Common myeloid progenitor, CD34-positive (primary cell): ENCODE data around the gene NPAT.

ENCODE experiments used
- CTCF ChIA-PET: fragments of 350-600 bp; sonication (Branson Sonifier 250); formaldehyde crosslinking; loops from one replicate; lab custom pipeline; 2021; ENCODE audit warnings: antibody characterized with exemption; lab: Charles Lee
- POLR2A ChIA-PET: fragments of 350-600 bp; sonication (Branson Sonifier 250); formaldehyde crosslinking; loops from one replicate; lab custom pipeline; 2021; ENCODE audit warnings: antibody characterized with exemption; lab: Charles Lee
- DNase-seq, 3 donors: peaks; one replicate each; pipeline versions ENCODE4 v3.0.0 to v3.0.0-alpha.2; 2013
- H3K27ac ChIP-seq, 2 experiments: 1 replicate in 1 of 2; 2 replicates in 1 of 2; pipeline ENCODE4 v1.7.0; 2013; ENCODE audit warnings: inconsistent platforms in 2 of 2, low read length in 2 of 2, mild to moderate bottlenecking in 2 of 2, low read depth in 1 of 2, moderate library complexity in 1 of 2; ENCODE audit not compliant: severe bottlenecking in 2 of 2, insufficient read depth in 1 of 2, poor library complexity in 1 of 2
- H3K27me3 ChIP-seq, 5 experiments: replicated peaks in 2 of 5; 1 replicate in 3 of 5; 2 replicates in 2 of 5; pipeline versions ENCODE4 v1.6.1 to v1.7.0; 2013; ENCODE audit warnings: low read length in 4 of 5, mild to moderate bottlenecking in 2 of 5, moderate library complexity in 2 of 5, inconsistent platforms in 1 of 5; ENCODE audit not compliant: insufficient read depth in 5 of 5, control insufficient read depth in 4 of 5
- H3K36me3 ChIP-seq, 4 experiments: 1 replicate in 2 of 4; 2 replicates in 2 of 4; pipeline versions ENCODE4 v1.6.1 to v1.7.0; 2013; ENCODE audit warnings: low read length in 3 of 4, control low read depth in 1 of 4, mild to moderate bottlenecking in 1 of 4; ENCODE audit not compliant: control insufficient read depth in 4 of 4, insufficient read depth in 4 of 4
- H3K4me1 ChIP-seq, 4 experiments: 1 replicate in 3 of 4; 2 replicates in 1 of 4; pipeline versions ENCODE4 v1.6.1 to v1.7.1; 2013; ENCODE audit warnings: low read length in 3 of 4, mild to moderate bottlenecking in 3 of 4, control low read depth in 1 of 4, inconsistent platforms in 1 of 4, moderate library complexity in 1 of 4; ENCODE audit not compliant: control insufficient read depth in 4 of 4, insufficient read depth in 4 of 4; ENCODE audit errors: control extremely low read depth in 1 of 4
- H3K4me3 ChIP-seq, 7 experiments: 1 replicate in 4 of 7; 2 replicates in 3 of 7; pipeline versions ENCODE4 v1.5.1 to v1.7.0; 2013; ENCODE audit warnings: mild to moderate bottlenecking in 7 of 7, low read length in 6 of 7, moderate library complexity in 6 of 7, inconsistent platforms in 2 of 7, low read depth in 2 of 7, control low read depth in 1 of 7; ENCODE audit not compliant: insufficient read depth in 4 of 7, control insufficient read depth in 1 of 7; ENCODE audit errors: extremely low read depth in 1 of 7
- H3K9me3 ChIP-seq, 5 experiments: 1 replicate in 4 of 5; 2 replicates in 1 of 5; pipeline versions ENCODE4 v1.6.1 to v1.7.1; 2013; ENCODE audit warnings: low read length in 4 of 5, mild to moderate bottlenecking in 2 of 5, inconsistent platforms in 1 of 5, low read depth in 1 of 5, moderate library complexity in 1 of 5; ENCODE audit not compliant: control insufficient read depth in 4 of 5, insufficient read depth in 2 of 5; ENCODE audit errors: control extremely low read depth in 1 of 5
- WGBS: methylation state at CpG from one replicate; pipeline ENCODE4 v1.1.5; 2013; ENCODE audit not compliant: insufficient coverage; 5-methylcytosine and 5-hydroxymethylcytosine counted together

NPAT gene

DNA sequence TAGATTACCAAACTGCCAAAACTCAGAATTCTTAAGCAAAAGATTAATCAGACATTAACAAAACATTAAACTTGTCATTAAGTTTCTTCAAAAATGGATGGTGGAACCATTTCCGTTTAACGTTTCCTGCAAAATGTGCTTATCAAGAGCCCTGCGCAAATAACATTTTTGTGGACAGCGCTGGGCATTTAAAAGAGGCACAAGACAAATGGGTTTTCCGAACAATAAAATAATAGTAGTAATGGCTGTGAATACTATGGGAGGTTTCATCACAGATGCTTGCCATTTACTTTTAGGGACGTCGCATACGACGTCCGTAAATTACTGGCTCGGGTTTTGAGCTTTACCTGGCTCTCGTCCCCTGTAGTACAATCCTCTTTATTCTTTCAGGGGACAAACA is 1.1 kb downstream of the NPAT start:
- no peaks in the 10 kb centered on the region for H3K27me3 ChIP-seq
- H3K4me1 ChIP-seq, result peaks cover 25 to 58% (median 49%) of the 10 kb centered on the region in 4 experiments
- H3K4me3 ChIP-seq, result peak overlapping the region in 6 of 7 experiments; percentile 82 to 98 (median 92)
- peak; percentile 65 to 84 (median 75) for DNase-seq
- ChIA-PET POLR2A (interaction anchor here (0.6 kb wide), 1 partner anchor 910 kb away, joined by 3 read pairs; no protein-coding TSS in a partner anchor), CTCF (interaction anchor here (1.0 to 1.4 kb wide), 3 partner anchors 15 to 102 kb away, joined by 3 to 6 read pairs (median 4); no protein-coding TSS in a partner anchor)
- H3K36me3 ChIP-seq, result peaks cover 0 to 12% (median 0%) of the 10 kb centered on the region in 4 experiments
- 0% methylated on average over 7 of the region's 12 CpGs for WGBS
- peak overlapping the region; percentile 94 to 97 for H3K27ac ChIP-seq
- no peaks in the 10 kb centered on the region for H3K9me3 ChIP-seq

DNA sequence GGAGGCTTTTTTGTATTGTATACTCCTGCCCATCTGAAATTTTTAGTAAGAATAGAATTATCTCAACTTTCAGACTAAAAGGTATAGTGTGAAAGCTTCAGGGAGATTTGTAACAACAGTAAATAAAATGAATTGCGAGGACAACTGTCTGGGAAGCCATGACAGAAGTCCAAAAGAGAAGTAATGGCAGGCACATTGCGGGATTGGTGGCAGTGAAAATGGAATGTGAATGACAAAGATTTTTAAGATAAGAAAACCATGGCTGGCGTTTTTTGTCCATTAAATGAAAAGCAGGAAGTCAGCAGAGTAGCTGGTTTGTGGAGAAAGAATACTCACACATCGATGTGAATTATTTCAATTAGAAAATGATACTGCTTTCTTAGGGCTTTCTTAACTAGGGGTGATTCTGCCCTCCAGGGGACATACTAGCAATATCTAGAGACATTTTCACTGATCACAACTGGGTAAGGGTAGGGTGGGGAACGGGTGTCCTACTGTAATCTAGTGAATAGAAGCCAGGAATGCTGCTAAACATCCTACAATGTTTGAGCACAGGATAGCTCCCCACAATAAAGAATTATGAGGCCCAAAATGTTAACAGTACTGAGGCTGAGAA is 1.6 kb downstream of the NPAT start:
- Histone ChIP-seq H3K36me3 (peaks cover 0 to 12% (median 2%) of the 10 kb centered on the region in 4 experiments), H3K9me3 (no peaks in the 10 kb centered on the region), H3K4me3 (peak overlapping the region in 6 of 7 experiments; percentile 82 to 98 (median 92)), H3K27ac (peak overlapping the region; percentile 94 to 97), H3K4me1 (peaks cover 25 to 58% (median 49%) of the 10 kb centered on the region in 4 experiments), H3K27me3 (no peaks in the 10 kb centered on the region)
- ChIA-PET CTCF (interaction anchor here (0.8 to 1.4 kb wide), 3 partner anchors 14 to 102 kb away, joined by 3 to 6 read pairs (median 3); no protein-coding TSS in a partner anchor), POLR2A (interaction anchor here (0.6 kb wide), 1 partner anchor 911 kb away, joined by 3 read pairs; no protein-coding TSS in a partner anchor)
- DNase-seq, result peak; percentile 44 to 62 (median 54)
- WGBS, result 0% methylated on average over 2 of the region's 5 CpGs

DNA sequence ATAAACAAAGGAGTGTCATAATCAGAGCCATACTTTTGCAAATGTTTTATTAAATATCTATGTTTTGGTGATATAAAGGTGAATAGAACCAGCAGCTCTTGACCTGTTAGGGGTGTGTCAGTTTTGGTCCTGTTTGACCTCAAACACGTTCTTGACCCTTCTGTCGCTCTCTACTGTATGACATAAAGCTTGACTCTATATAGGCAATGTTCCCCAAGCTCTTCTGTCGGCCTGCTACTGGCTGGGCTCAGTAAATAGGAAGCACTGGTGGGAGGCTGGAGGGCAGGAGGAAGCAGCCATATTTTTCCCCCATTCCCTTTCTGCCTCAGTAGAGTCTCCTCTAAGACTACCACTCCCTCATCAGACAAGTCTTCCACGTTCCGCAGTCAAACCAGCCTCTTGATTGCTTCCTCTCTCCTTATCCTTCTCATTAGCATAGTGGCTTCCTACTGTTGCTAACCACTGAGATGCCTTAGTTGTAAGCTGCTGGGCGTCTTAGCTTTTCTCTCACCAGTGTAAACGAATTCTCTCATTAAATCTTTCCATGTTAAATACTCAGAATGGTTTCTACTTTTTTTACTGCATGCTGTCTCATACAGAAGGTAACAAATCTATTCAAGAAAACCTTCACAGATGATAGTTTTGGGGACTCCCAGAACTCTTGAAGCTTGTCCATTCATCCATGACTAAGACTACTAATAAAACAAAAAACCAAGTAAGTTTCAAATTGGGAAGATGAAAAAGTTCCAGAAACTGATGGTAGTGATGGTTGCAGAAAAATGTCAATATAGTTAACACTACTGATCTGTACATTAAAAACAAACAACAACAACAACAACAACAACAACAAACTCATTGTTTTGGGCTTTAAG is 3.3 kb downstream of the NPAT start:
- POLR2A ChIA-PET, result interaction anchor here (0.7 to 1.3 kb wide), 2 partner anchors 12 to 20 kb away, joined by 3 to 4 read pairs; no protein-coding TSS in a partner anchor
- 63% methylated on average over 7 of the region's 7 CpGs for WGBS
- no peaks in the 10 kb centered on the region for H3K27me3 ChIP-seq
- CTCF ChIA-PET, result interaction anchor here (0.7 to 1.4 kb wide), 3 partner anchors 11 to 100 kb away, joined by 3 read pairs; no protein-coding TSS in a partner anchor
- H3K4me1 ChIP-seq, result peaks cover 24 to 47% (median 39%) of the 10 kb centered on the region in 4 experiments
- H3K36me3 ChIP-seq, result peaks cover under 1 to 14% (median 4%) of the 10 kb centered on the region in 4 experiments
- DNase-seq, result peak in 1 of 3 donors; percentile 31
- H3K4me3 ChIP-seq, result peak overlapping the region in 3 of 7 experiments; percentile 15 to 22 (median 19)
- H3K9me3 ChIP-seq, result no peaks in the 10 kb centered on the region
- H3K27ac ChIP-seq, result no peak overlapping the region

DNA sequence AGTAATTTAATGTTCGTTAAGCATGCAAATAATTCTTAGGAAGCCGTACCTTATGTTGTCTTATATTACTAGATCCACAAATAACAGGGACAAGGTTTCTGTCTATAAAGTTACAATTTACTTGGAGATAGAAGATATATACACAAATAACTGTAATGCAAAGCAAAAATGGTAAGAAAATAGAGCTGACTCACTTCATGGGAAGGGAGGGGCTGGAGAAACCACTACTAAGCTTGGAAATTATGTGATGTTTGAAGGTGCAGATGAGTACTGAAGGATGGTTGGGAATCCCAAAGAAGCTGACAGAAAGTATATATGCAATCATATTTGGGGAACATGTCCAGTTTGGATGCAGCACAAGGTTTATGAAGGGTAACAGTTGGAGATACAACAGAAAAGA is 4.0 kb downstream of the NPAT start:
- ChIA-PET POLR2A (interaction anchor here (1.3 kb wide), 1 partner anchor 19 kb away, joined by 3 read pairs; no protein-coding TSS in a partner anchor), CTCF (interaction anchor here (1.4 kb wide), 1 partner anchor 99 kb away, joined by 3 read pairs; no protein-coding TSS in a partner anchor)
- no CpG with 5 or more reads among the region's 2 CpGs for whole genome bisulfite sequencing
- no peak overlapping the region for H3K27ac ChIP-seq
- DNase-seq, result peak in 2 of 3 donors; percentile 27 to 43
- H3K9me3 ChIP-seq, result no peaks in the 10 kb centered on the region
- H3K4me1 ChIP-seq, result peaks cover 17 to 40% (median 32%) of the 10 kb centered on the region in 4 experiments
- H3K27me3 ChIP-seq, result no peaks in the 10 kb centered on the region
- H3K4me3 ChIP-seq, result no peak overlapping the region
- peaks cover 4 to 20% (median 6%) of the 10 kb centered on the region in 4 experiments for H3K36me3 ChIP-seq

DNA sequence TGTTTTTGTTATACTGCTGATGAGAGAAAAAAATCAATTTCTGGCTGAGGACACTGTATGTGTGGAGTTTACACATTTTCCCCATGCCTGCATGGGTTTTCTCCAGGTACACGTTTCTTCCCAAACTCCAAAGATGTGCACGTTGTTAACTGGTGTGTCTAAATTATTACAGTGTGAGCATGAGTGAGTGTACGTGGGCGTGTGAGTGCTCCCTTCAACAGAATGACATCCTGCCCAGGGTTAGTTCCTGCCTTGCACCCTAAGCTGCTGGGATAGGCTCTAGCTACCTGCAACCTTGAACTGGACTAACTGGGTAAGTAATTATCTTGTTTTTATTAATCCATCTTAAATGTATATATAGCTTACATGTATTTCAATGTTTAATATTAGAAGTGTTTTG is 5.5 kb downstream of the NPAT start:
- no peaks in the 10 kb centered on the region for H3K9me3 ChIP-seq
- H3K27ac ChIP-seq, result no peak overlapping the region
- no peaks in the 10 kb centered on the region for H3K27me3 ChIP-seq
- no peak overlapping the region for H3K4me3 ChIP-seq
- peaks cover 4 to 25% (median 12%) of the 10 kb centered on the region in 4 experiments for H3K36me3 ChIP-seq
- DNase-seq, result no peak
- CTCF ChIA-PET, result interaction anchor here (0.5 kb wide), 1 partner anchor 119 kb away, joined by 3 read pairs; no protein-coding TSS in a partner anchor
- 92% methylated on average over 3 of the region's 4 CpGs for WGBS
- POLR2A ChIA-PET, result no interaction called here
- H3K4me1 ChIP-seq, result peaks cover 13 to 36% (median 28%) of the 10 kb centered on the region in 4 experiments

DNA sequence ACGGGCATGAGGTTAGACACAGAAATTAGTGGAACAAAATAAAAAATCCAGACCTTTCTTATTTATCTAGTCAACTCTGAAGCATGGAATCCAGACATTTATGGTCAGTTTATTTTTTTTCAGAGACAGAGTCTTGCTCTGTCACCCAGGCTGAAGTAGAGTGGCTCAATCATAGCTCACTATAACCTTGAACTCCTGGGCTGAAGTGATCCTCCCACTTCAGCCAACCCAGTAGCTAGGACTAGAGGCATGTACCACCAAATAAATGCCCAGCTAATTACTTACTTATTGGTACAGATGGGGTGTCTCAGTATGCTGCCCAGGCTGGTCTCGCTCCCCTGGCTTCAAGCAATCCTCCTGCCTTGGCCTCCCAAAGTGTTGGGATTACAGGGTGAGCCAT is 8.7 kb downstream of the NPAT start:
- ChIA-PET CTCF (no interaction called here), POLR2A (no interaction called here)
- Histone ChIP-seq H3K9me3 (peaks cover 2 to 14% (median 4%) of the 10 kb centered on the region in 5 experiments), H3K4me3 (no peak overlapping the region), H3K36me3 (peaks cover 21 to 46% (median 33%) of the 10 kb centered on the region in 4 experiments), H3K27ac (no peak overlapping the region), H3K27me3 (no peaks in the 10 kb centered on the region), H3K4me1 (peaks cover 4 to 6% (median 4%) of the 10 kb centered on the region in 4 experiments)
- no peak for DNase-seq
- 100% methylated on average over 1 of the region's 2 CpGs for WGBS
